ENCODE data around the gene CKAP2L. TPM values are rescaled to one million over a fixed set of nuclear protein-coding genes. Genes with fewer than 3 reads are reported as not detected.

Gene CKAP2L
- total and polyA plus RNA-seq, 8 donors: 1.1 to 4.4 (median 1.3) TPM

GRCh38 chr2:112758711-112759110 is 5.7 kb downstream of the CKAP2L start:
- WGBS, 5 donors: 72 to 88% (median 81%) methylated on average over 2 of the region's 2 CpGs
- H3K36me3 ChIP-seq: no peaks in the 10 kb centered on the region
- TF ChIP-seq POLR2A (IDR thresholded peaks at IDR 0.05): no peak
- no peak for TF ChIP-seq POLR2AphosphoS5 (IDR thresholded peaks at IDR 0.05)
- H3K27me3 ChIP-seq: no peaks in the 10 kb centered on the region
- DNase-seq: no peak
- H3K27ac ChIP-seq: no peak overlapping the region
- H3K9me3 ChIP-seq: no peaks in the 10 kb centered on the region
- peaks cover 1 to 15% (median 4%) of the 10 kb centered on the region in 4 donors for H3K4me1 ChIP-seq
- intact Hi-C loops (cut with DNase I; ENCODE audit: low total_unique reads): loop anchor here (10.0 kb wide), 1 partner anchor 186 kb away; no protein-coding TSS in a partner anchor
- no peak overlapping the region for H3K4me3 ChIP-seq

GRCh38 chr2:112757265-112757664 is 7.1 kb downstream of the CKAP2L start:
- TF ChIP-seq POLR2AphosphoS5 (IDR thresholded peaks at IDR 0.05) (no peak), CTCF (IDR thresholded peaks at IDR 0.05) (no peak), POLR2A (IDR thresholded peaks at IDR 0.05) (no peak)
- Histone ChIP-seq H3K4me1 (peaks cover 0 to 10% (median 3%) of the 10 kb centered on the region in 4 donors), H3K4me3 (no peak overlapping the region), H3K36me3 (no peaks in the 10 kb centered on the region), H3K27me3 (no peaks in the 10 kb centered on the region), H3K9me3 (no peaks in the 10 kb centered on the region), H3K27ac (no peak overlapping the region)
- intact Hi-C loops (cut with DNase I; ENCODE audit: low total_unique reads): loop anchor here (10.0 kb wide), 1 partner anchor 188 kb away; no protein-coding TSS in a partner anchor
- 93 to 97% (median 95%) methylated on average over 3 of the region's 3 CpGs for WGBS, 5 donors
- no peak for DNase-seq

GRCh38 chr2:112756207-112756606 is 8.2 kb downstream of the CKAP2L start:
- DNase-seq: no peak
- no peak overlapping the region for H3K27ac ChIP-seq
- TF ChIP-seq POLR2AphosphoS5 (IDR thresholded peaks at IDR 0.05) (no peak), POLR2A (IDR thresholded peaks at IDR 0.05) (no peak), EP300 (IDR thresholded peaks at IDR 0.05) (no peak), CTCF (IDR thresholded peaks at IDR 0.05) (no peak)
- no peaks in the 10 kb centered on the region for H3K9me3 ChIP-seq
- 73 to 86% (median 81%) methylated on average over 3 of the region's 3 CpGs for WGBS, 5 donors
- intact Hi-C loops (cut with DNase I; ENCODE audit: low total_unique reads): loop anchor here (10.0 kb wide), 1 partner anchor 189 kb away; no protein-coding TSS in a partner anchor
- H3K36me3 ChIP-seq: no peaks in the 10 kb centered on the region
- H3K4me1 ChIP-seq: peaks cover 0 to 21% (median 12%) of the 10 kb centered on the region in 4 donors
- H3K27me3 ChIP-seq: no peaks in the 10 kb centered on the region
- H3K4me3 ChIP-seq: no peak overlapping the region

- peaks cover 0 to 24% (median 14%) of the 10 kb centered on the region in 4 donors for H3K4me1 ChIP-seq
- no peaks in the 10 kb centered on the region for H3K9me3 ChIP-seq
- no peak overlapping the region for H3K27ac ChIP-seq
- H3K36me3 ChIP-seq: no peaks in the 10 kb centered on the region
- intact Hi-C loops (cut with DNase I; ENCODE audit: low total_unique reads): loop anchor here (10.0 kb wide), 1 partner anchor 189 kb away; no protein-coding TSS in a partner anchor
- H3K27me3 ChIP-seq: no peaks in the 10 kb centered on the region
- no peak overlapping the region for H3K4me3 ChIP-seq
- no peak for TF ChIP-seq EP300 (IDR thresholded peaks at IDR 0.05)
- no peak for TF ChIP-seq POLR2A (IDR thresholded peaks at IDR 0.05)
- TF ChIP-seq CTCF (IDR thresholded peaks at IDR 0.05): no peak
- TF ChIP-seq POLR2AphosphoS5 (IDR thresholded peaks at IDR 0.05): no peak
- WGBS, 5 donors: 79 to 92% (median 85%) methylated on average over 4 of the region's 4 CpGs
- no peak for DNase-seq
Measured at GRCh38 chr2:112755444-112755843, 9.0 kb downstream of the CKAP2L start.

GRCh38 chr2:112754564-112754963 is 9.8 kb downstream of the CKAP2L start:
- H3K4me3 ChIP-seq: no peak overlapping the region
- intact Hi-C loops (cut with DNase I; ENCODE audit: low total_unique reads): loop anchor here (10.0 kb wide), 1 partner anchor 190 kb away; no protein-coding TSS in a partner anchor
- H3K36me3 ChIP-seq: no peaks in the 10 kb centered on the region
- no peak overlapping the region for H3K27ac ChIP-seq
- no peaks in the 10 kb centered on the region for H3K9me3 ChIP-seq
- DNase-seq: no peak
- TF ChIP-seq CTCF (IDR thresholded peaks at IDR 0.05) (no peak), POLR2A (IDR thresholded peaks at IDR 0.05) (no peak), POLR2AphosphoS5 (IDR thresholded peaks at IDR 0.05) (no peak), EP300 (IDR thresholded peaks at IDR 0.05) (no peak)
- H3K27me3 ChIP-seq: no peaks in the 10 kb centered on the region
- peaks cover 0 to 32% (median 16%) of the 10 kb centered on the region in 4 donors for H3K4me1 ChIP-seq
- 86 to 100% (median 97%) methylated on average over 1 of the region's 1 CpG for WGBS, 5 donors
